Measurements from ENCODE around the gene IFNA8.

DNA sequence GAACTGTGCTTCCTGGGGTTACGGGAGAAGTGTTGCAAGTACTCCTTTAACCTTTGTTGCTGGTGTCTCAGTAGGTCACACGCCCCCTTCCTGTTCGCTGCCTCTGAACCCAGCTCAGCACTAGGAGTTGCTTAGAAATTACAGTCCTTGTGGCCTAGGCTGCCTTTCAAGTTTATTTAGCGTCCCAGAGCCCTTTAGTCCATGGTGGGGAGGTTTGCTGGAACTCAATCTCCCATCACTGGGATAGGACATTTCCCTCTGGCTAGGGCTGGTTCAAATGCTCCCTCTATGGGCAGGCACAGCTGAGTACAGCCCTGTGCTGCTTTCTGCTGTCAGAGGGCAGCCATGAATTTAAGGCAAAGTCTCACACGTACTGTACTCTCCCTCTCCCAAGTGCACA lies 4.7 kb downstream of the IFNA8 start:
- no peak for TF ChIP-seq POLR2A (IDR thresholded peaks at IDR 0.05)
- TF ChIP-seq, protein P1, sequence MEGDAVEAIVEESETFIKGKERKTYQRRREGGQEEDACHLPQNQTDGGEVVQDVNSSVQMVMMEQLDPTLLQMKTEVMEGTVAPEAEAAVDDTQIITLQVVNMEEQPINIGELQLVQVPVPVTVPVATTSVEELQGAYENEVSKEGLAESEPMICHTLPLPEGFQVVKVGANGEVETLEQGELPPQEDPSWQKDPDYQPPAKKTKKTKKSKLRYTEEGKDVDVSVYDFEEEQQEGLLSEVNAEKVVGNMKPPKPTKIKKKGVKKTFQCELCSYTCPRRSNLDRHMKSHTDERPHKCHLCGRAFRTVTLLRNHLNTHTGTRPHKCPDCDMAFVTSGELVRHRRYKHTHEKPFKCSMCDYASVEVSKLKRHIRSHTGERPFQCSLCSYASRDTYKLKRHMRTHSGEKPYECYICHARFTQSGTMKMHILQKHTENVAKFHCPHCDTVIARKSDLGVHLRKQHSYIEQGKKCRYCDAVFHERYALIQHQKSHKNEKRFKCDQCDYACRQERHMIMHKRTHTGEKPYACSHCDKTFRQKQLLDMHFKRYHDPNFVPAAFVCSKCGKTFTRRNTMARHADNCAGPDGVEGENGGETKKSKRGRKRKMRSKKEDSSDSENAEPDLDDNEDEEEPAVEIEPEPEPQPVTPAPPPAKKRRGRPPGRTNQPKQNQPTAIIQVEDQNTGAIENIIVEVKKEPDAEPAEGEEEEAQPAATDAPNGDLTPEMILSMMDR (IDR thresholded peaks at IDR 0.05) = no peak
